Panc1 (cell line): Measurements from ENCODE around the gene COL23A1. TPM values are rescaled to one million over a fixed set of nuclear protein-coding genes. Genes with fewer than 3 reads are reported as not detected.

Source experiments
- ATAC-seq: fragments of 200-7000 bp; cut with Tn5 transposase; 2 replicates; pipeline ENCODE4 v1.9.1; 2020; ENCODE audit warnings: mild to moderate bottlenecking, moderate library complexity
- BruUV-seq: library from RNA; stranded (reverse); fragments of 400-500 nt; replicated peaks from 2 replicates; lab custom pipeline; 2021; lab: Mats Ljungman, UMichigan
- CTCF ChIA-PET: fragments of 300-600 bp; sonication (Branson Sonifier 250); formaldehyde crosslinking; loops from one replicate; lab custom pipeline; 2022; ENCODE audit warnings: antibody characterized with exemption; lab: Charles Lee
- POLR2A ChIA-PET: fragments of 300-600 bp; sonication (Branson Sonifier 250); formaldehyde crosslinking; loops from one replicate; lab custom pipeline; 2022; ENCODE audit warnings: antibody characterized with exemption; lab: Charles Lee
- DNase-seq: peaks from one replicate; pipeline ENCODE4 v3.0.0-alpha.2; 2010; ENCODE audit warnings: low read depth, low spot score
- H3K27ac ChIP-seq: 2 replicates; pipeline ENCODE4 v1.5.1; 2011; ENCODE audit warnings: mild to moderate bottlenecking, low read length, inconsistent platforms
- H3K27me3 ChIP-seq: fragments of 200-500 bp; sonication (Bioruptor generic); 2 replicates; pipeline ENCODE4 v1.6.0; 2014; ENCODE audit warnings: low read length, inconsistent platforms; ENCODE audit not compliant: control insufficient read depth, insufficient read depth
- H3K36me3 ChIP-seq: fragments of 200-500 bp; sonication (Bioruptor generic); 2 replicates; pipeline ENCODE4 v1.5.1; 2014; ENCODE audit warnings: inconsistent platforms, mild to moderate bottlenecking, low read length, moderate library complexity; ENCODE audit not compliant: control insufficient read depth, insufficient read depth
- H3K4me1 ChIP-seq: 2 replicates; pipeline ENCODE4 v1.5.1; 2011; ENCODE audit warnings: inconsistent platforms, mild to moderate bottlenecking, low read length, moderate library complexity; ENCODE audit not compliant: control insufficient read depth, insufficient read depth
- H3K4me3 ChIP-seq, 2 experiments: 2 replicates each; pipeline ENCODE4 v1.5.1; 2011 to 2012; ENCODE audit warnings: low read depth in 2 of 2, low read length in 2 of 2, mild to moderate bottlenecking in 2 of 2, inconsistent platforms in 1 of 2, moderate library complexity in 1 of 2
- H3K9me3 ChIP-seq: fragments of 200-500 bp; sonication (Bioruptor generic); 2 replicates; pipeline ENCODE4 v1.5.1; 2014; ENCODE audit warnings: low read depth, mild to moderate bottlenecking, inconsistent platforms, low read length, moderate library complexity; ENCODE audit not compliant: control insufficient read depth, insufficient read depth
- CTCF ChIP-seq: fragments of 450-650 bp; IDR thresholded peaks from 2 replicates; pipeline ENCODE4 v1.5.1; 2017; ENCODE audit warnings: mild to moderate bottlenecking
- POLR2AphosphoS5 ChIP-seq: IDR thresholded peaks from 2 replicates; pipeline ENCODE4 v1.6.1; 2012; ENCODE audit warnings: mild to moderate bottlenecking, low read depth, low read length, moderate library complexity
- SIN3A ChIP-seq: IDR thresholded peaks from 2 replicates; pipeline ENCODE4 v1.6.1; 2012; ENCODE audit warnings: low read depth, mild to moderate bottlenecking, low read length, moderate library complexity, borderline replicate concordance; ENCODE audit not compliant: insufficient read depth
- TCF7L2 ChIP-seq: IDR thresholded peaks from 2 replicates; pipeline ENCODE4 v1.6.1; 2011; ENCODE audit warnings: mild to moderate bottlenecking, low read depth, low read length, inconsistent platforms
- in situ Hi-C: cut with HindIII; loops from 2 replicates; pipeline ENCODE4 v1.10.0; 2016; ENCODE audit warnings: low sequenced_read_pairs, low pct_unique_long_range_greater_than_20kb
- intact Hi-C: fragments of 100-400 bp; cut with micrococcal nuclease; formaldehyde crosslinking; loops from one replicate; pipeline ENCODE4 v1.10.0; 2022; ENCODE audit not compliant: unreplicated experiment
- total RNA-seq: library from RNA; stranded (reverse); gene quantifications from one replicate; pipeline ENCODE4 v1.2.1, GENCODE V29; 2021; ENCODE audit not compliant: unreplicated experiment
- TF ChIP-seq, protein P1 (sequence below), 2 experiments: IDR thresholded peaks; 2 replicates each; pipeline ENCODE4 v1.6.1; 2011 to 2012; ENCODE audit warnings: low read depth in 2 of 2, control low read depth in 1 of 2, low read length in 1 of 2, mild to moderate bottlenecking in 1 of 2, moderate library complexity in 1 of 2; ENCODE audit not compliant: insufficient read depth in 1 of 2

COL23A1 gene
- total RNA-seq, 1 experiment from 2014 or later, result 0.05 TPM

DNA sequence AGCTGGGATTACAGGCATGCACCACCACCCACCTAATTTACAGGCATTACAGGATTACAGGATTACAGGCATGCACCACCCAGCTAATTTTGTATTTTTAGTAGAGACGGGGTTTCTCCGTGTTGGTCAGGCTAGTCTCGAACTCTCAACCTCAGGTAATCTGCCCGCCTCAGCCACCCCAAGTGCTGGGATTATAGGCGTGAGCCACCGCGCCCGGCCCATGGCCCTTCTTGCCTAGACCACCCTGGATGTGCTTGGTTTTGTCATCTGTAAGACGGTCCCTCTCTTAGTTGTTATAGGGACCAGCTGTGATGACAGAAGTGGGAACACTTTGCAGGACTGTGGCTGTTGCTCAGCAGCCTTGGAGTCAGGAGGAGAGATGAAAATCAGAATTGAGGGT, 354.1 kb downstream of the COL23A1 start:
- in situ Hi-C loops, result no loop called here
- Histone ChIP-seq H3K27me3 (no peaks in the 10 kb centered on the region), H3K9me3 (no peaks in the 10 kb centered on the region), H3K4me1 (peaks cover 15% of the 10 kb centered on the region), H3K36me3 (peaks cover under 1% of the 10 kb centered on the region; the same call in 1 of the 2 replicates), H3K27ac (no peak overlapping the region), H3K4me3 (no peak overlapping the region)
- TF ChIP-seq TCF7L2, result no peak
- TF ChIP-seq SIN3A, result no peak
- TF ChIP-seq POLR2AphosphoS5, result no peak
- TF ChIP-seq, protein P1, sequence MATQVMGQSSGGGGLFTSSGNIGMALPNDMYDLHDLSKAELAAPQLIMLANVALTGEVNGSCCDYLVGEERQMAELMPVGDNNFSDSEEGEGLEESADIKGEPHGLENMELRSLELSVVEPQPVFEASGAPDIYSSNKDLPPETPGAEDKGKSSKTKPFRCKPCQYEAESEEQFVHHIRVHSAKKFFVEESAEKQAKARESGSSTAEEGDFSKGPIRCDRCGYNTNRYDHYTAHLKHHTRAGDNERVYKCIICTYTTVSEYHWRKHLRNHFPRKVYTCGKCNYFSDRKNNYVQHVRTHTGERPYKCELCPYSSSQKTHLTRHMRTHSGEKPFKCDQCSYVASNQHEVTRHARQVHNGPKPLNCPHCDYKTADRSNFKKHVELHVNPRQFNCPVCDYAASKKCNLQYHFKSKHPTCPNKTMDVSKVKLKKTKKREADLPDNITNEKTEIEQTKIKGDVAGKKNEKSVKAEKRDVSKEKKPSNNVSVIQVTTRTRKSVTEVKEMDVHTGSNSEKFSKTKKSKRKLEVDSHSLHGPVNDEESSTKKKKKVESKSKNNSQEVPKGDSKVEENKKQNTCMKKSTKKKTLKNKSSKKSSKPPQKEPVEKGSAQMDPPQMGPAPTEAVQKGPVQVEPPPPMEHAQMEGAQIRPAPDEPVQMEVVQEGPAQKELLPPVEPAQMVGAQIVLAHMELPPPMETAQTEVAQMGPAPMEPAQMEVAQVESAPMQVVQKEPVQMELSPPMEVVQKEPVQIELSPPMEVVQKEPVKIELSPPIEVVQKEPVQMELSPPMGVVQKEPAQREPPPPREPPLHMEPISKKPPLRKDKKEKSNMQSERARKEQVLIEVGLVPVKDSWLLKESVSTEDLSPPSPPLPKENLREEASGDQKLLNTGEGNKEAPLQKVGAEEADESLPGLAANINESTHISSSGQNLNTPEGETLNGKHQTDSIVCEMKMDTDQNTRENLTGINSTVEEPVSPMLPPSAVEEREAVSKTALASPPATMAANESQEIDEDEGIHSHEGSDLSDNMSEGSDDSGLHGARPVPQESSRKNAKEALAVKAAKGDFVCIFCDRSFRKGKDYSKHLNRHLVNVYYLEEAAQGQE (IDR thresholded peaks at IDR 0.05; ENCODE audit: insufficient read depth in 1 of 2, low read depth in 2 of 2, low read length in 1 of 2), result no peak
- TF ChIP-seq CTCF, result no peak
- ChIA-PET POLR2A (no interaction called here), CTCF (interaction anchor here (0.7 kb wide), 1 partner anchor 319 kb away, joined by 10 read pairs; no protein-coding TSS in a partner anchor)
- no peak for DNase-seq
- intact Hi-C loops, result no loop called here
- ATAC-seq, result no peak
- BruUV-seq, result no TSS peak

DNA sequence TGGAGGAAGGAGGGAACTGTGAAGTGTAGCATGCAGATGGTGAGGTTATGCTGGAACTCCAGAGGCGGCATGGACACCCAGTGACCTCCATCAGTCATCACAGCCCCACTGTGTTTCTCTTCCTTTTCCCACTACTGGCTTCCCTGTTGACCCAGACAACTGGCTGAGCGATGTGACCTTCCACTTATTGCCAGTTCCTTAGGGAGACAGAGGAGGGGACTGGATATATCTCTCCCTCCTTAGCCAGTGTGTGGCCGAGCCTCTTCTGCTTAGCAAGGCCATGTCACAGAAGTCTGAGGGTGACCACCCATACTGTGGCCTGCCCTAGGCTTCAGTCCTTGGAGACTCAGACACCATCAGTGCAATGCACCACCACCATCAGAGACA, 354.6 kb downstream of the COL23A1 start:
- peaks cover 2% of the 10 kb centered on the region; the same call in 1 of the 2 replicates for H3K36me3 ChIP-seq
- ChIA-PET POLR2A (no interaction called here), CTCF (interaction anchor here (0.6 to 1.0 kb wide), 4 partner anchors 28 to 319 kb away, joined by 3 to 10 read pairs (median 3); no protein-coding TSS in a partner anchor)
- H3K27ac ChIP-seq, result no peak overlapping the region
- no TSS peak for BruUV-seq
- no peaks in the 10 kb centered on the region for H3K27me3 ChIP-seq
- in situ Hi-C loops (no loop called here), intact Hi-C loops (no loop called here)
- ATAC-seq (no peak), DNase-seq (no peak)
- no peak overlapping the region for H3K4me3 ChIP-seq
- TF ChIP-seq SIN3A (no peak), TCF7L2 (no peak), CTCF (no peak), POLR2AphosphoS5 (no peak)
- TF ChIP-seq, protein P1 (IDR thresholded peaks at IDR 0.05; ENCODE audit: insufficient read depth in 1 of 2, low read depth in 2 of 2, low read length in 1 of 2), result no peak
- H3K4me1 ChIP-seq, result peaks cover 20% of the 10 kb centered on the region
- no peaks in the 10 kb centered on the region for H3K9me3 ChIP-seq
